Stimulated activated CD8-positive, alpha-beta memory T cell treated with anti-CD3 and anti-CD28 coated beads, Interleukin-7, amount 100 ng/mL, for 4 hours (primary cell): ENCODE measurements around the gene NDUFS7.
"Not testable (repeated sequence)": the region's sequence is repeated elsewhere in the genome, so short reads cannot be mapped to it uniquely, and the experiment has no call there.

Experiments
- DNase-seq, 2 donors: peaks; one replicate each; pipeline ENCODE4 v3.0.0-alpha.2; 2020; ENCODE audit warnings: low read depth in 2 of 2

Gene NDUFS7

GRCh38 chr19:1432507-1432887, 48.8 kb downstream of the NDUFS7 start:
- DNase-seq: no peak

- no peak for DNase-seq
Observed at GRCh38 chr19:1433119-1434039, 49.7 kb downstream of the NDUFS7 start.

GRCh38 chr19:1434040-1434366, 50.3 kb downstream of the NDUFS7 start:
- no peak for DNase-seq

GRCh38 chr19:1434577-1435060, 50.9 kb downstream of the NDUFS7 start:
- DNase-seq: no peak

DNA sequence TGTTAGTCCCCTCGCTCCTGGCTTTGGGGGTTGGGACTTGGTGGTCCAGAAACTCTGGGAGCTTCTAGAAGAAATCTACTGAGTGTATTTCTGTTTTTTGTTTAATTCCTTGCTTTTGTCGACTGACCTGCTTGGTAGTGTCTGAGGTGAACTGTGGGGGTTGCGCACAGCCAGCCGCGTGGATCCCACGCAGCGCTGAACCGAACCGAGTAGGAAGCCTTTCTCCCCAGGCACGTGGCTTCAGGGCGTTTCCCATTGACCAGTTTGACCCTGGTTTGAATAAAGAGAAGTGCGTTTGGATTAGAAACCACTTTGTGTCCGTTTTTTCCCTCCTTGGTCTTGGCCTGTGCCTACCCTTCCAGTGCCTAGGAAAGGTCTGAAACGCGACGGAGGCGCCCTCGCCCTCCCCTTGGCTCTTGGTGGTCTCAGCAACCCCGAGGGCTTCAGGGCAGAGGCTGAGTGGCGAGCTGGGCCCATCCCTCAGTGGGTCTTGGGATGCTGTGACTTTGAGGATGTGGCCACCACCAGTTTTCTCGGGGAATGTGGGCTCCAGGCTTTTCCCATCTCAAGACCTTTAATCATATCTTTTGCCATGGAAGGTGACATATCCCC, 51.8 kb downstream of the NDUFS7 start:
- no peak for DNase-seq

GRCh38 chr19:1437609-1438008, 53.9 kb downstream of the NDUFS7 start:
- DNase-seq: no peak

GRCh38 chr19:1438035-1438932, 54.6 kb downstream of the NDUFS7 start, which contains the start of gene RPS15:
Gene RPS15, plus strand, starts transcription at chr19:1438396. Its CDS starts 30 bp downstream, at chr19:1438426.
- DNase-seq: peak; percentile 86 to 93

- no peak for DNase-seq
Observed at GRCh38 chr19:1438933-1439354, 55.2 kb downstream of the NDUFS7 start.

- not testable (repeated sequence) for DNase-seq
Observed at GRCh38 chr19:1439525-1440417, 56.1 kb downstream of the NDUFS7 start.

DNA sequence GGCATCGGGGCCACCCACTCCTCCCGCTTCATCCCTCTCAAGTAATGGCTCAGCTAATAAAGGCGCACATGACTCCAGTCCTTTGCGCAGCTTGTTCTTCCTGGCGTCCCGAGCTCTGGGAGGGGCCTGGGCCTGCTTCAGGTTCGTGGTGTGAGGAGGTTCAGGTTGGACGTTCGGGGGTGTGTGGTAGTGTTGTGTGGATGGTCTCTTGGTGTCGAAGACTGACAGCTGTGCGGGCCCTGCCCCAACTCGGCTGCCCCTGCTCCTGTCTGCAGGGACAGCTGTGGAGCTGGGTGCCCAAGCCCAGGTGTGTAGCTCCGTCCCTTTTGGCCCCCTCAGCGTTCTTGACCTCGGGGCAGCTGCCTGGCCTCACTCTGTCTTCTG, 56.7 kb downstream of the NDUFS7 start:
- no peak for DNase-seq

DNA sequence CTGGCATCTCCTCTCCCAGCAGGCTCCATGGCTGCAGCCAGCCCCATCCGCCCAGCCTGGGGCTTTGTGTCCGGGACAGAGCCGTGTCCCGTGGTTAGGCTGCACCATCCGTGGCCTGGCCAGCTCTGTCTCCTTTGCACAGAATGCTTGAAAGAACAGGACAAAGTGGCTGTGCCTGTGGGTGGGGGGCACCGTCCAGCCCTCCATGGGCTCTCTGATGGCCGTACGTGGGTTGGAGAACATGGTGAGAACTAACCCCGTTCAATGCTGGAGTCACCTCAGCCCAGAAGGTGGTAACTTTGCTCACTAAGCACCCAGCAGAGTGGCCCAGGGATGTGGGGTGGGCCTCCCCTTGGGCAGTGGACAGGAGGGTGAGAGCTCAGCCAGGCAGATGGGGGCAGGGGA, 57.3 kb downstream of the NDUFS7 start:
- no peak for DNase-seq

DNA sequence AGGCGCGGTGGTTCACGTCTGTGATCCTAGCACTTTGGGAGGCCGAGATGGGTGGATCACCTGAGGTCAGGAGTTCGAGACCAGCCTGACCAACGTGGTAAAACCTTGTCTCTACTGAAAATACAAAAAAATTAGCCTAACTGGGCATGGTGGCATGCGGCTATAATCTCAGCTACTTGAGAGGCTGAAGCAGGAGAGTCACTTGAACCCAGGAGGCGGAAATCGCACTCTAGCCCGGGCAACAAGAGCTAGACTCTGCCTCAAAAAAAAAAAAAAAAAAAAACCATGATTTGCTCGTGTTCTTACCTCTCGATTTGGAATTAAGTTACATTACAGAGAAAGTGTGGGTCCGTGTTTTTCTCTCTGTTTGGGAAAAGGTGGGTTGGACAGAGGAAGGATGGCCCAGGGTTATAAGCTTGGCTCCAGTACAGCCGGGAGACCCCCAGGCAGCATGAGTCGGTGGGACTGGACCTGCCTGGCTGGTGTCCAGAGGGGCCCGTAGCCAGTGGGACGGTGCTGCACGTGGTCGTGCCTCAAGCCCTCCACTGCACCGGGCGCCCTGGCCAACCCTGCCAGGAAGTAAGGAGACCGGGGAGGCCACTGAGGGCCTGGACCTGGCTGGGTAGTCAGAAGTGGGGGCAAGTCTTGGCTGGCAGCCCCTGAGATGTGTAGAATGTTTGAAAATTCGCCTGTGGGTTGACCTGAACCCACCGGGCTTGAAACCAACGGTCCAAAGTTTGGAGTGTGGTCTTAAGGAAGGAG, 58.2 kb downstream of the NDUFS7 start:
- no peak for DNase-seq
